ENCODE measurements around the gene SPOP. TPM values are rescaled to one million over a fixed set of nuclear protein-coding genes. Genes with fewer than 3 reads are reported as not detected.
A peak's percentile ranks its signal among the peaks of the same experiment; 100 is the strongest.

The SPOP gene
- total RNA-seq, 1 donor from 2014 or later, result 81.8 TPM

- TF ChIP-seq CTCF (IDR thresholded peaks at IDR 0.05), result no peak
- H3K9me3 ChIP-seq, result no peaks in the 10 kb centered on the region
- DNase-seq, result peak; percentile 46
- intact Hi-C loops (cut with DNase I), result loop anchor here (5.0 kb wide), 1 partner anchor 123 kb away; no protein-coding TSS in a partner anchor
- peaks cover 8% of the 10 kb centered on the region for H3K27me3 ChIP-seq (ENCODE audit: low read depth)
- peaks cover 42% of the 10 kb centered on the region for H3K4me1 ChIP-seq
- no peak overlapping the region for H3K4me3 ChIP-seq
- no peaks in the 10 kb centered on the region for H3K36me3 ChIP-seq
- ATAC-seq, result no peak
- no peak overlapping the region for H3K27ac ChIP-seq
These were observed 103.5 kb downstream of the SPOP start for GRCh38 chr17:49574323-49574781.

- TF ChIP-seq CTCF (IDR thresholded peaks at IDR 0.05), result no peak
- no peak for ATAC-seq
- peaks cover 43% of the 10 kb centered on the region for H3K4me1 ChIP-seq
These were observed 104.2 kb downstream of the SPOP start for GRCh38 chr17:49573510-49574322.

GRCh38 chr17:49572806-49573420 lies 105.0 kb downstream of the SPOP start:
- no peak overlapping the region for H3K27ac ChIP-seq
- no peak for TF ChIP-seq CTCF (IDR thresholded peaks at IDR 0.05)
- H3K36me3 ChIP-seq, result no peaks in the 10 kb centered on the region
- peak; percentile 20 for DNase-seq
- H3K4me1 ChIP-seq, result peaks cover 51% of the 10 kb centered on the region
- no peak for ATAC-seq
- H3K4me3 ChIP-seq, result no peak overlapping the region
- peaks cover 8% of the 10 kb centered on the region for H3K27me3 ChIP-seq (ENCODE audit: low read depth)
- intact Hi-C loops (cut with DNase I), result loop anchor here (5.0 kb wide), 1 partner anchor 124 kb away; no protein-coding TSS in a partner anchor
- H3K9me3 ChIP-seq, result no peaks in the 10 kb centered on the region

More at GRCh38 chr17:49573510-49574322, 104.2 kb downstream of the SPOP start:
- DNase-seq, result peak; percentile 33
- no peaks in the 10 kb centered on the region for H3K36me3 ChIP-seq
- H3K4me3 ChIP-seq, result no peak overlapping the region
- no peak overlapping the region for H3K27ac ChIP-seq
- intact Hi-C loops (cut with DNase I), result loop anchor here (5.0 kb wide), 1 partner anchor 124 kb away; no protein-coding TSS in a partner anchor
- no peaks in the 10 kb centered on the region for H3K9me3 ChIP-seq
- H3K27me3 ChIP-seq (ENCODE audit: low read depth), result peaks cover 8% of the 10 kb centered on the region

GRCh38 chr17:49572226-49572625 lies 105.7 kb downstream of the SPOP start:
- Histone ChIP-seq H3K4me1 (peaks cover 53% of the 10 kb centered on the region), H3K36me3 (no peaks in the 10 kb centered on the region), H3K27me3 (ENCODE audit: low read depth) (peaks cover 8% of the 10 kb centered on the region), H3K4me3 (no peak overlapping the region), H3K9me3 (no peaks in the 10 kb centered on the region), H3K27ac (no peak overlapping the region)
- DNase-seq (peak; percentile 22), ATAC-seq (no peak)
- intact Hi-C loops (cut with DNase I), result loop anchor here (5.0 kb wide), 1 partner anchor 125 kb away; no protein-coding TSS in a partner anchor
- TF ChIP-seq CTCF (IDR thresholded peaks at IDR 0.05), result no peak

- ATAC-seq, result no peak
- Histone ChIP-seq H3K4me1 (peaks cover 53% of the 10 kb centered on the region), H3K9me3 (no peaks in the 10 kb centered on the region), H3K27me3 (ENCODE audit: low read depth) (peaks cover 8% of the 10 kb centered on the region), H3K36me3 (no peaks in the 10 kb centered on the region), H3K27ac (no peak overlapping the region), H3K4me3 (no peak overlapping the region)
- intact Hi-C loops (cut with DNase I), result loop anchor here (5.0 kb wide), 1 partner anchor 126 kb away; no protein-coding TSS in a partner anchor
- no peak for DNase-seq
- no peak for TF ChIP-seq CTCF (IDR thresholded peaks at IDR 0.05)
These were observed 106.1 kb downstream of the SPOP start for GRCh38 chr17:49571764-49572163.
